ENCODE data around the gene PLXNA2.

Gene PLXNA2

GRCh38 chr1:208231881-208232661 is 12.1 kb downstream of the PLXNA2 start:
- CTCF ChIA-PET = interaction anchor here (1.0 to 6.0 kb wide), 6 partner anchors 9 to 210 kb away, joined by 3 to 41 read pairs (median 3); partner anchors contain the start of gene PLXNA2
- Histone ChIP-seq H3K9me3 (ENCODE audit: control extremely low read depth in 1 of 5, control insufficient read depth in 4 of 5, insufficient read depth in 2 of 5, low read depth in 1 of 5, low read length in 4 of 5) (peaks cover 0 to 1% (median 0%) of the 10 kb centered on the region in 5 experiments), H3K36me3 (ENCODE audit: control insufficient read depth in 4 of 4, insufficient read depth in 4 of 4, low read length in 3 of 4) (no peaks in the 10 kb centered on the region), H3K4me1 (ENCODE audit: control extremely low read depth in 1 of 4, control insufficient read depth in 4 of 4, insufficient read depth in 4 of 4, low read length in 3 of 4) (peaks cover 7 to 22% (median 16%) of the 10 kb centered on the region in 4 experiments), H3K27me3 (replicated peaks in 2 of 5; ENCODE audit: control insufficient read depth in 4 of 5, insufficient read depth in 5 of 5, low read length in 4 of 5) (no peaks in the 10 kb centered on the region), H3K27ac (ENCODE audit: insufficient read depth in 1 of 2, low read depth in 1 of 2, low read length in 2 of 2, poor library complexity in 1 of 2, severe bottlenecking in 2 of 2) (no peak overlapping the region), H3K4me3 (ENCODE audit: control insufficient read depth in 1 of 7, extremely low read depth in 1 of 7, insufficient read depth in 4 of 7, low read depth in 2 of 7, low read length in 6 of 7) (no peak overlapping the region)
- DNase-seq = no peak
- POLR2A ChIA-PET = no interaction called here
- 89% methylated on average over 5 of the region's 7 CpGs for WGBS (ENCODE audit: insufficient coverage)

GRCh38 chr1:208230668-208231529 is 13.3 kb downstream of the PLXNA2 start:
- no peak overlapping the region for H3K4me3 ChIP-seq (ENCODE audit: control insufficient read depth in 1 of 7, extremely low read depth in 1 of 7, insufficient read depth in 4 of 7, low read depth in 2 of 7, low read length in 6 of 7)
- peaks cover 0 to 1% (median 0%) of the 10 kb centered on the region in 5 experiments for H3K9me3 ChIP-seq (ENCODE audit: control extremely low read depth in 1 of 5, control insufficient read depth in 4 of 5, insufficient read depth in 2 of 5, low read depth in 1 of 5, low read length in 4 of 5)
- H3K4me1 ChIP-seq (ENCODE audit: control extremely low read depth in 1 of 4, control insufficient read depth in 4 of 4, insufficient read depth in 4 of 4, low read length in 3 of 4) = peaks cover 0 to 10% (median 5%) of the 10 kb centered on the region in 4 experiments
- 99% methylated on average over 14 of the region's 15 CpGs for WGBS (ENCODE audit: insufficient coverage)
- ChIA-PET POLR2A (no interaction called here), CTCF (interaction anchor here (1.2 to 6.0 kb wide), 4 partner anchors 8 to 99 kb away, joined by 3 to 41 read pairs (median 11); partner anchors contain the start of gene PLXNA2)
- no peak for DNase-seq
- H3K27me3 ChIP-seq (replicated peaks in 2 of 5; ENCODE audit: control insufficient read depth in 4 of 5, insufficient read depth in 5 of 5, low read length in 4 of 5) = no peaks in the 10 kb centered on the region
- H3K27ac ChIP-seq (ENCODE audit: insufficient read depth in 1 of 2, low read depth in 1 of 2, low read length in 2 of 2, poor library complexity in 1 of 2, severe bottlenecking in 2 of 2) = no peak overlapping the region
- no peaks in the 10 kb centered on the region for H3K36me3 ChIP-seq (ENCODE audit: control insufficient read depth in 4 of 4, insufficient read depth in 4 of 4, low read length in 3 of 4)

- no peaks in the 10 kb centered on the region for H3K27me3 ChIP-seq (replicated peaks in 2 of 5; ENCODE audit: control insufficient read depth in 4 of 5, insufficient read depth in 5 of 5, low read length in 4 of 5)
- POLR2A ChIA-PET = no interaction called here
- peaks cover 0 to 4% (median 2%) of the 10 kb centered on the region in 4 experiments for H3K4me1 ChIP-seq (ENCODE audit: control extremely low read depth in 1 of 4, control insufficient read depth in 4 of 4, insufficient read depth in 4 of 4, low read length in 3 of 4)
- DNase-seq = no peak
- CTCF ChIA-PET = interaction anchor here (0.9 to 4.5 kb wide), 2 partner anchors 10 to 14 kb away, joined by 3 to 17 read pairs; no protein-coding TSS in a partner anchor
- 89% methylated on average over 1 of the region's 2 CpGs for WGBS (ENCODE audit: insufficient coverage)
- no peaks in the 10 kb centered on the region for H3K36me3 ChIP-seq (ENCODE audit: control insufficient read depth in 4 of 4, insufficient read depth in 4 of 4, low read length in 3 of 4)
- no peak overlapping the region for H3K4me3 ChIP-seq (ENCODE audit: control insufficient read depth in 1 of 7, extremely low read depth in 1 of 7, insufficient read depth in 4 of 7, low read depth in 2 of 7, low read length in 6 of 7)
- no peak overlapping the region for H3K27ac ChIP-seq (ENCODE audit: insufficient read depth in 1 of 2, low read depth in 1 of 2, low read length in 2 of 2, poor library complexity in 1 of 2, severe bottlenecking in 2 of 2)
- H3K9me3 ChIP-seq (ENCODE audit: control extremely low read depth in 1 of 5, control insufficient read depth in 4 of 5, insufficient read depth in 2 of 5, low read depth in 1 of 5, low read length in 4 of 5) = peaks cover 0 to 1% (median 0%) of the 10 kb centered on the region in 5 experiments
Observed at GRCh38 chr1:208228550-208228949, 15.6 kb downstream of the PLXNA2 start.

- ChIA-PET POLR2A (no interaction called here), CTCF (interaction anchor here (0.9 to 4.5 kb wide), 4 partner anchors 9 to 15 kb away, joined by 3 to 17 read pairs (median 4); no protein-coding TSS in a partner anchor)
- Histone ChIP-seq H3K4me1 (ENCODE audit: control extremely low read depth in 1 of 4, control insufficient read depth in 4 of 4, insufficient read depth in 4 of 4, low read length in 3 of 4) (peaks cover 3 to 9% (median 7%) of the 10 kb centered on the region in 4 experiments), H3K4me3 (ENCODE audit: control insufficient read depth in 1 of 7, extremely low read depth in 1 of 7, insufficient read depth in 4 of 7, low read depth in 2 of 7, low read length in 6 of 7) (no peak overlapping the region), H3K27ac (ENCODE audit: insufficient read depth in 1 of 2, low read depth in 1 of 2, low read length in 2 of 2, poor library complexity in 1 of 2, severe bottlenecking in 2 of 2) (no peak overlapping the region), H3K9me3 (ENCODE audit: control extremely low read depth in 1 of 5, control insufficient read depth in 4 of 5, insufficient read depth in 2 of 5, low read depth in 1 of 5, low read length in 4 of 5) (peaks cover 0 to 1% (median 0%) of the 10 kb centered on the region in 5 experiments), H3K27me3 (replicated peaks in 2 of 5; ENCODE audit: control insufficient read depth in 4 of 5, insufficient read depth in 5 of 5, low read length in 4 of 5) (no peaks in the 10 kb centered on the region), H3K36me3 (ENCODE audit: control insufficient read depth in 4 of 4, insufficient read depth in 4 of 4, low read length in 3 of 4) (no peaks in the 10 kb centered on the region)
- 95% methylated on average over 2 of the region's 3 CpGs for WGBS (ENCODE audit: insufficient coverage)
- no peak for DNase-seq
Observed at GRCh38 chr1:208228026-208228425, 16.2 kb downstream of the PLXNA2 start.

GRCh38 chr1:208227366-208227765 is 16.8 kb downstream of the PLXNA2 start:
- no peaks in the 10 kb centered on the region for H3K36me3 ChIP-seq (ENCODE audit: control insufficient read depth in 4 of 4, insufficient read depth in 4 of 4, low read length in 3 of 4)
- peaks cover 3 to 15% (median 10%) of the 10 kb centered on the region in 4 experiments for H3K4me1 ChIP-seq (ENCODE audit: control extremely low read depth in 1 of 4, control insufficient read depth in 4 of 4, insufficient read depth in 4 of 4, low read length in 3 of 4)
- DNase-seq = no peak
- H3K9me3 ChIP-seq (ENCODE audit: control extremely low read depth in 1 of 5, control insufficient read depth in 4 of 5, insufficient read depth in 2 of 5, low read depth in 1 of 5, low read length in 4 of 5) = peaks cover 0 to 1% (median 0%) of the 10 kb centered on the region in 5 experiments
- no peak overlapping the region for H3K27ac ChIP-seq (ENCODE audit: insufficient read depth in 1 of 2, low read depth in 1 of 2, low read length in 2 of 2, poor library complexity in 1 of 2, severe bottlenecking in 2 of 2)
- no peaks in the 10 kb centered on the region for H3K27me3 ChIP-seq (replicated peaks in 2 of 5; ENCODE audit: control insufficient read depth in 4 of 5, insufficient read depth in 5 of 5, low read length in 4 of 5)
- 92% methylated on average over 2 of the region's 4 CpGs for WGBS (ENCODE audit: insufficient coverage)
- H3K4me3 ChIP-seq (ENCODE audit: control insufficient read depth in 1 of 7, extremely low read depth in 1 of 7, insufficient read depth in 4 of 7, low read depth in 2 of 7, low read length in 6 of 7) = no peak overlapping the region
- POLR2A ChIA-PET = no interaction called here
- CTCF ChIA-PET = interaction anchor here (1.2 to 4.5 kb wide), 5 partner anchors 9 to 49 kb away, joined by 3 to 17 read pairs (median 5); no protein-coding TSS in a partner anchor

- Histone ChIP-seq H3K27ac (ENCODE audit: insufficient read depth in 1 of 2, low read depth in 1 of 2, low read length in 2 of 2, poor library complexity in 1 of 2, severe bottlenecking in 2 of 2) (no peak overlapping the region), H3K27me3 (replicated peaks in 2 of 5; ENCODE audit: control insufficient read depth in 4 of 5, insufficient read depth in 5 of 5, low read length in 4 of 5) (no peaks in the 10 kb centered on the region), H3K9me3 (ENCODE audit: control extremely low read depth in 1 of 5, control insufficient read depth in 4 of 5, insufficient read depth in 2 of 5, low read depth in 1 of 5, low read length in 4 of 5) (peaks cover 0 to 1% (median 0%) of the 10 kb centered on the region in 5 experiments), H3K4me1 (ENCODE audit: control extremely low read depth in 1 of 4, control insufficient read depth in 4 of 4, insufficient read depth in 4 of 4, low read length in 3 of 4) (peaks cover 3 to 20% (median 11%) of the 10 kb centered on the region in 4 experiments), H3K4me3 (ENCODE audit: control insufficient read depth in 1 of 7, extremely low read depth in 1 of 7, insufficient read depth in 4 of 7, low read depth in 2 of 7, low read length in 6 of 7) (no peak overlapping the region), H3K36me3 (ENCODE audit: control insufficient read depth in 4 of 4, insufficient read depth in 4 of 4, low read length in 3 of 4) (no peaks in the 10 kb centered on the region)
- no peak for DNase-seq
- ChIA-PET CTCF (interaction anchor here (1.2 to 4.5 kb wide), 6 partner anchors 7 to 50 kb away, joined by 3 to 17 read pairs (median 4); no protein-coding TSS in a partner anchor), POLR2A (no interaction called here)
- 91% methylated on average over 11 of the region's 13 CpGs for WGBS (ENCODE audit: insufficient coverage)
Observed at GRCh38 chr1:208225954-208226937, 17.9 kb downstream of the PLXNA2 start.

Measured in common myeloid progenitor, CD34-positive (primary cell).